NCI-H187 (cell line): ENCODE measurements around the gene PLSCR1.
"Not testable (repeated sequence)": the region's sequence is repeated elsewhere in the genome, so short reads cannot be mapped to it uniquely, and the experiment has no call there.

Experiments used
- DNase-seq, 2 experiments: peaks; one replicate each; lab custom pipeline; 2025; lab: John Stamatoyannopoulos, UW

Gene PLSCR1

GRCh38 chr3:146511402-146512134 is 32.8 kb downstream of the PLSCR1 start:
- no peak for DNase-seq

GRCh38 chr3:146507331-146508120 is 36.9 kb downstream of the PLSCR1 start:
- DNase-seq, result no peak

- DNase-seq, result no peak
Measured at GRCh38 chr3:146505516-146505915, 38.9 kb downstream of the PLSCR1 start.

- DNase-seq, result no peak
Measured at GRCh38 chr3:146504498-146505197, 39.8 kb downstream of the PLSCR1 start.

GRCh38 chr3:146503461-146504202 is 40.8 kb downstream of the PLSCR1 start:
- DNase-seq, result no peak

- no peak for DNase-seq
Measured at GRCh38 chr3:146502887-146503460, 41.4 kb downstream of the PLSCR1 start.

GRCh38 chr3:146501752-146502151 is 42.7 kb downstream of the PLSCR1 start:
- no peak for DNase-seq

- DNase-seq, result no peak
Measured at GRCh38 chr3:146499701-146500100, 44.7 kb downstream of the PLSCR1 start.

- DNase-seq, result no peak
Measured at GRCh38 chr3:146498002-146498736, 46.2 kb downstream of the PLSCR1 start.

- DNase-seq, result not testable (repeated sequence)
Measured at GRCh38 chr3:146497145-146497843, 47.1 kb downstream of the PLSCR1 start.

- no peak for DNase-seq
Measured at GRCh38 chr3:146496726-146497125, 47.7 kb downstream of the PLSCR1 start.

- no peak for DNase-seq
Measured at GRCh38 chr3:146496251-146496650, 48.2 kb downstream of the PLSCR1 start.

- DNase-seq, result no peak
Measured at GRCh38 chr3:146493761-146494160, 50.6 kb downstream of the PLSCR1 start.

GRCh38 chr3:146493221-146493620 is 51.2 kb downstream of the PLSCR1 start:
- no peak for DNase-seq

- no peak for DNase-seq
Measured at GRCh38 chr3:146491303-146491702, 53.1 kb downstream of the PLSCR1 start.

GRCh38 chr3:146485297-146485696 is 59.1 kb downstream of the PLSCR1 start:
- no peak for DNase-seq

GRCh38 chr3:146476094-146476740 is 68.2 kb downstream of the PLSCR1 start:
- no peak for DNase-seq

- DNase-seq, result not testable (repeated sequence)
Measured at GRCh38 chr3:146474976-146475375, 69.4 kb downstream of the PLSCR1 start.

GRCh38 chr3:146473726-146474125 is 70.7 kb downstream of the PLSCR1 start:
- no peak for DNase-seq

GRCh38 chr3:146472611-146473010 is 71.8 kb downstream of the PLSCR1 start:
- DNase-seq, result no peak
